Fibroblast of the aortic adventitia (primary cell): ENCODE measurements around the gene AUTS2. TPM values are rescaled to one million over a fixed set of nuclear protein-coding genes. Genes with fewer than 3 reads are reported as not detected.

Source experiments
- DNase-seq: peaks from one replicate; pipeline ENCODE4 v3.0.0-alpha.2; 2010; ENCODE audit warnings: low read depth
- H3K4me3 ChIP-seq: 2 replicates; pipeline ENCODE4 v1.5.1; 2011; ENCODE audit warnings: low read depth, mild to moderate bottlenecking, control low read depth, low read length, moderate library complexity
- CTCF ChIP-seq: IDR thresholded peaks from 2 replicates; pipeline ENCODE4 v1.5.1; 2011; ENCODE audit warnings: mild to moderate bottlenecking, low read length, control low read depth, inconsistent platforms; ENCODE audit not compliant: insufficient read depth
- total RNA-seq: library from RNA; depleted of rRNA; stranded (reverse); fragments of >200 nt; gene quantifications from 2 replicates; pipeline ENCODE4 v1.2.3, GENCODE V29; 2012; ENCODE audit warnings: low replicate concordance

Gene AUTS2
- total RNA-seq, 1 donor: 10.7 TPM

GRCh38 chr7:69939317-69939716, 341.0 kb downstream of the AUTS2 start:
- no peak for TF ChIP-seq CTCF
- no peak for DNase-seq
- H3K4me3 ChIP-seq: no peak overlapping the region

- H3K4me3 ChIP-seq: no peak overlapping the region
- no peak for TF ChIP-seq CTCF
Observed at GRCh38 chr7:69941077-69941651, 342.9 kb downstream of the AUTS2 start.

GRCh38 chr7:69942573-69942972, 344.3 kb downstream of the AUTS2 start:
- TF ChIP-seq CTCF: no peak
- DNase-seq: no peak
- H3K4me3 ChIP-seq: no peak overlapping the region

More at GRCh38 chr7:69941077-69941651, 342.9 kb downstream of the AUTS2 start:
- DNase-seq: no peak

GRCh38 chr7:69946901-69947300, 348.6 kb downstream of the AUTS2 start:
- TF ChIP-seq CTCF: no peak
- no peak for DNase-seq
- no peak overlapping the region for H3K4me3 ChIP-seq

GRCh38 chr7:69947998-69948397, 349.7 kb downstream of the AUTS2 start:
- no peak for TF ChIP-seq CTCF
- DNase-seq: no peak
- no peak overlapping the region for H3K4me3 ChIP-seq

GRCh38 chr7:69949122-69949521, 350.8 kb downstream of the AUTS2 start:
- no peak for TF ChIP-seq CTCF
- DNase-seq: no peak

GRCh38 chr7:69951458-69951857, 353.2 kb downstream of the AUTS2 start:
- TF ChIP-seq CTCF: no peak
- DNase-seq: no peak
- H3K4me3 ChIP-seq: no peak overlapping the region

More at GRCh38 chr7:69949122-69949521, 350.8 kb downstream of the AUTS2 start:
- no peak overlapping the region for H3K4me3 ChIP-seq
